NB4 (cell line): ENCODE measurements around the gene NMNAT3.

ENCODE experiments used
- DNase-seq: peaks from one replicate; pipeline ENCODE4 v3.0.0; 2010; ENCODE audit warnings: low read depth
- H3K4me3 ChIP-seq: one replicate; pipeline ENCODE4 v1.5.1; 2011; ENCODE audit warnings: mild to moderate bottlenecking, low read depth, low read length, moderate library complexity
- CTCF ChIP-seq: IDR thresholded peaks from one replicate; pipeline ENCODE4 v1.5.1; 2012; ENCODE audit warnings: low read depth, low read length
- MAX ChIP-seq: IDR thresholded peaks from 2 replicates; pipeline ENCODE4 v1.6.1; 2011; ENCODE audit warnings: low read depth, low read length
- MYC ChIP-seq: IDR thresholded peaks from 2 replicates; pipeline ENCODE4 v1.6.1; 2011; ENCODE audit warnings: low read depth, low read length
- POLR2A ChIP-seq: IDR thresholded peaks from 2 replicates; pipeline ENCODE4 v1.6.1; 2011; ENCODE audit warnings: mild to moderate bottlenecking; ENCODE audit not compliant: insufficient read length; ENCODE audit errors: extremely low read depth

NMNAT3 gene

GRCh38 chr3:139664958-139665357 lies 12.8 kb downstream of the NMNAT3 start:
- H3K4me3 ChIP-seq: no peak overlapping the region
- no peak for DNase-seq
- TF ChIP-seq POLR2A (no peak), MAX (no peak), MYC (no peak), CTCF (no peak)

GRCh38 chr3:139660269-139660668 lies 17.5 kb downstream of the NMNAT3 start:
- TF ChIP-seq POLR2A (no peak), CTCF (no peak), MAX (no peak), MYC (no peak)
- no peak for DNase-seq
- H3K4me3 ChIP-seq: no peak overlapping the region

- TF ChIP-seq MYC (no peak), POLR2A (no peak), MAX (no peak), CTCF (no peak)
- H3K4me3 ChIP-seq: no peak overlapping the region
- no peak for DNase-seq
These were observed 18.3 kb downstream of the NMNAT3 start for GRCh38 chr3:139659511-139659910.

- DNase-seq: no peak
- no peak for TF ChIP-seq MAX
- H3K4me3 ChIP-seq: no peak overlapping the region
These were observed 19.8 kb downstream of the NMNAT3 start for GRCh38 chr3:139657936-139658335.

GRCh38 chr3:139657434-139657833 lies 20.3 kb downstream of the NMNAT3 start:
- no peak for DNase-seq
- TF ChIP-seq CTCF (no peak), MYC (no peak), MAX (no peak), POLR2A (no peak)
- H3K4me3 ChIP-seq: no peak overlapping the region

- TF ChIP-seq POLR2A (no peak), MYC (no peak), CTCF (no peak), MAX (no peak)
- no peak overlapping the region for H3K4me3 ChIP-seq
- DNase-seq: no peak
These were observed 21.7 kb downstream of the NMNAT3 start for GRCh38 chr3:139655909-139656595.
